K562 (cell line): ENCODE measurements around the gene CD44. TPM values are rescaled to one million over a fixed set of nuclear protein-coding genes. Genes with fewer than 3 reads are reported as not detected.
A peak's percentile ranks its signal among the peaks of the same experiment; 100 is the strongest.

Source experiments
- ATAC-seq: fragments of 200-7000 bp; cut with Tn5 transposase; 3 replicates; pipeline ENCODE4 v1.9.1; 2020; ENCODE audit warnings: moderate library complexity
- BruUV-seq: library from RNA; stranded (reverse); fragments of 400-500 nt; replicated peaks from 2 replicates; lab custom pipeline; 2021; lab: Mats Ljungman, UMichigan
- CTCF ChIA-PET: fragments of 300-600 bp; formaldehyde crosslinking; extraction: SDS; loops from one replicate; lab custom pipeline; 2021; ENCODE audit warnings: low intra/inter-chr PET ratio; lab: Yijun Ruan, JAX
- POLR2A ChIA-PET: fragments of 300-600, 350-650 bp; sonication (Branson Sonifier 250); formaldehyde crosslinking; extraction: SDS; loops from one replicate; lab custom pipeline; 2021; ENCODE audit warnings: antibody characterized with exemption, inconsistent platforms; lab: Yijun Ruan, JAX
- DNase-seq, 4 experiments: peaks; one replicate each; pipeline versions ENCODE4 v3.0.0 to v3.0.0-alpha.2; 2011 to 2018; ENCODE audit warnings: low spot score in 3 of 4, mixed read lengths in 3 of 4; ENCODE audit errors: extremely low read depth in 1 of 4
- FAIRE-seq: peaks from 2 replicates; lab custom pipeline; 2011; peaks lifted over from hg19 to GRCh38; lab: Jason Lieb, UNC
- H2AFZ ChIP-seq: 2 replicates; pipeline ENCODE4 v1.6.0; 2011; ENCODE audit warnings: low read depth, low read length, control low read depth, inconsistent platforms
- H3K27ac ChIP-seq: fragments of 200-600 bp; 3 replicates; pipeline ENCODE4 v1.8.0; 2011; ENCODE audit warnings: low read depth, mild to moderate bottlenecking, control low read depth, inconsistent platforms, low read length, moderate library complexity, mixed read lengths; ENCODE audit errors: extremely low read depth
- H3K27me3 ChIP-seq, 2 experiments: fragments of 300-600 bp in 1 of 2; 2 replicates in 1 of 2; 3 replicates in 1 of 2; pipeline versions ENCODE4 v1.6.0 to v1.8.0; 2011; ENCODE audit warnings: inconsistent platforms in 2 of 2, low read length in 2 of 2, mild to moderate bottlenecking in 1 of 2, mixed read lengths in 1 of 2, moderate library complexity in 1 of 2; ENCODE audit not compliant: control insufficient read depth in 2 of 2, insufficient read depth in 2 of 2
- H3K36me3 ChIP-seq: fragments of 300-600 bp; 3 replicates; pipeline ENCODE4 v1.8.0; 2011; ENCODE audit warnings: mild to moderate bottlenecking, low read length, inconsistent platforms; ENCODE audit not compliant: control insufficient read depth, insufficient read depth
- H3K4me1 ChIP-seq, 2 experiments: fragments of 200-600 bp in 1 of 2; replicated peaks in 1 of 2; 2 replicates in 1 of 2; 3 replicates in 1 of 2; pipeline versions ENCODE4 v1.5.1 to v1.8.0; 2011; ENCODE audit warnings: inconsistent platforms in 2 of 2, low read length in 2 of 2, mild to moderate bottlenecking in 1 of 2, mixed read lengths in 1 of 2, moderate library complexity in 1 of 2; ENCODE audit not compliant: control insufficient read depth in 2 of 2, insufficient read depth in 2 of 2
- H3K4me2 ChIP-seq: 2 replicates; pipeline ENCODE4 v1.6.1; 2011; ENCODE audit warnings: low read length, control low read depth, inconsistent platforms, mixed read lengths; ENCODE audit not compliant: insufficient read depth
- H3K4me3 ChIP-seq: fragments of 200-600 bp; sonication (generic), shearing (Covaris generic); 2 replicates; pipeline ENCODE4 v1.5.1; 2016; ENCODE audit warnings: control low read depth, inconsistent platforms
- H3K79me2 ChIP-seq: fragments of 200-600 bp; 3 replicates; pipeline ENCODE4 v1.8.0; 2011; ENCODE audit warnings: low read length, inconsistent platforms; ENCODE audit not compliant: control insufficient read depth, insufficient read depth
- H3K9ac ChIP-seq, 2 experiments: 2 replicates each; pipeline versions ENCODE4 v1.6.0 to v1.6.1; 2011; ENCODE audit warnings: low read depth in 2 of 2, low read length in 2 of 2, control low read depth in 1 of 2, inconsistent platforms in 1 of 2, mild to moderate bottlenecking in 1 of 2, mixed read lengths in 1 of 2; ENCODE audit not compliant: insufficient read depth in 1 of 2
- H3K9me1 ChIP-seq: one replicate; pipeline ENCODE4 v1.6.0; 2011; ENCODE audit warnings: inconsistent platforms, mild to moderate bottlenecking, low read length, moderate library complexity; ENCODE audit not compliant: control insufficient read depth, insufficient read depth
- H3K9me3 ChIP-seq: replicated peaks from 2 replicates; pipeline ENCODE4 v1.5.1; 2011; ENCODE audit warnings: low read depth, low read length, inconsistent platforms; ENCODE audit not compliant: control insufficient read depth, insufficient read depth
- H4K20me1 ChIP-seq: replicated peaks from 2 replicates; pipeline ENCODE4 v1.6.1; 2011; ENCODE audit warnings: low read length, inconsistent platforms, mixed read lengths; ENCODE audit not compliant: control insufficient read depth, insufficient read depth
- CAMTA2 ChIP-seq: fragments of 250-450 bp; sonication (Bioruptor Pico); conservative IDR thresholded peaks from 2 replicates; pipeline ENCODE4 v1.5.1; 2022
- E2F3 ChIP-seq: fragments of 250-450 bp; sonication (Bioruptor Pico); IDR thresholded peaks from 2 replicates; pipeline ENCODE4 v1.4.0; 2020; ENCODE audit warnings: mild to moderate bottlenecking
- HBP1 ChIP-seq: fragments of 450-650 bp; formaldehyde crosslinking; IDR thresholded peaks from 2 replicates; pipeline ENCODE4 v1.4.0; 2022; ENCODE audit warnings: missing genetic modification characterization
- HDAC1 ChIP-seq, 2 experiments: fragments of 450-650 bp; IDR thresholded peaks; 2 replicates each; pipeline ENCODE4 v1.6.1; 2016 to 2017; ENCODE audit warnings: inconsistent platforms in 1 of 2, mild to moderate bottlenecking in 1 of 2, moderate library complexity in 1 of 2
- HNRNPH1 ChIP-seq: fragments of 200-400 bp; formaldehyde crosslinking; optimal IDR thresholded peaks from 2 replicates; pipeline ENCODE3; 2017; ENCODE audit warnings: low read depth, mild to moderate bottlenecking, low read length, moderate library complexity
- NCOA1 ChIP-seq: fragments of 450-650 bp; IDR thresholded peaks from 2 replicates; pipeline ENCODE4 v1.6.1; 2016; ENCODE audit warnings: low read depth
- PHF8 ChIP-seq: fragments of 200-600 bp; sonication (generic); IDR thresholded peaks from 2 replicates; pipeline ENCODE4 v1.6.1; 2012; ENCODE audit warnings: mixed run types, mild to moderate bottlenecking, inconsistent platforms, low read length, moderate library complexity, borderline replicate concordance
- RFX1 ChIP-seq: fragments of 450-650 bp; IDR thresholded peaks from 2 replicates; pipeline ENCODE4 v1.6.1; 2016; ENCODE audit warnings: mild to moderate bottlenecking, moderate library complexity
- WGBS: fragments of 100-300 bp; shearing (Covaris generic); methylation state at CpG from one replicate; pipeline ENCODE4 v1.1.6; 2016; ENCODE audit warnings: low coverage, mixed read lengths; ENCODE audit not compliant: insufficient coverage; ENCODE audit errors: missing lambda C conversion rate; 5-methylcytosine and 5-hydroxymethylcytosine counted together
- in situ Hi-C: fragments of 300-500 bp; cut with MboI; formaldehyde crosslinking; loops from 4 replicates; pipeline ENCODE4 v1.15.0; 2018; ENCODE audit warnings: inconsistent platforms, mixed read lengths
- intact Hi-C: fragments of 100-400 bp; cut with micrococcal nuclease; formaldehyde crosslinking; loops from 2 replicates; pipeline ENCODE4 v1.14.2; 2022
- polyA plus RNA-seq, 8 experiments: library from polyadenylated mRNA; depleted of rRNA in 4 of 8; stranded (reverse) in 5 of 8; unstranded in 3 of 8; fragments of >200 nt; fragmentation: Nextera tagmentation in 2 of 8; fragmentation: Illumina TruSeq in 1 of 8; extraction: Ambion mirVana in 2 of 8; extraction: Trizol in 1 of 8; gene quantifications; 2 replicates each; pipeline versions ENCODE4 v1.2.1 to v1.2.3, GENCODE V29; 2011 to 2014; ENCODE audit warnings: inconsistent platforms in 1 of 8, missing spikeins in 1 of 8
- total RNA-seq, 7 experiments: library from RNA; depleted of rRNA in 6 of 7; stranded (reverse); fragments of >200 nt in 6 of 7; fragmentation: Illumina TruSeq in 2 of 7; extraction: Trizol in 2 of 7; gene quantifications; 2 replicates each; pipeline versions ENCODE4 v1.2.1 to v1.2.3, GENCODE V29; 2011 to 2021; ENCODE audit warnings: low replicate concordance in 1 of 7

Gene CD44
- total and polyA plus RNA-seq, 9 of the 15 experiments (the other 6 are each of a cell fraction or from before 2014, with no cell fraction given): 1.2 to 13.9 (median 3.0) TPM

GRCh38 chr11:35223371-35223796 lies 84.4 kb downstream of the CD44 start:
- BruUV-seq: no TSS peak
- Histone ChIP-seq H2AFZ (no peak overlapping the region), H3K36me3 (no peaks in the 10 kb centered on the region), H3K27me3 (peaks cover 5 to 10% of the 10 kb centered on the region in 2 experiments; a peak in 1 of 5 replicates), H3K4me3 (no peak overlapping the region), H3K4me2 (no peak overlapping the region), H3K9ac (no peak overlapping the region), H3K9me1 (no peaks in the 10 kb centered on the region), H3K27ac (no peak overlapping the region), H3K4me1 (no peaks in the 10 kb centered on the region), H3K79me2 (no peaks in the 10 kb centered on the region), H3K9me3 (no peaks in the 10 kb centered on the region), H4K20me1 (no peaks in the 10 kb centered on the region; the same call in 1 of the 2 replicates)
- TF ChIP-seq HBP1 (CRISPR knock-in tag): no peak
- no peak for TF ChIP-seq HNRNPH1
- no peak for TF ChIP-seq CAMTA2 (CRISPR knock-in tag)
- no peak for TF ChIP-seq E2F3
- TF ChIP-seq NCOA1: no peak
- no peak for TF ChIP-seq HDAC1 (IDR thresholded peaks at IDR 0.05)
- no peak for TF ChIP-seq PHF8
- TF ChIP-seq RFX1: peak; percentile 18; the same call in 1 of the 2 replicates
- intact Hi-C loops: no loop called here
- in situ Hi-C loops: no loop called here
- no peak for FAIRE-seq
- ChIA-PET CTCF (no interaction called here), POLR2A (no interaction called here)
- DNase-seq: no peak
- ATAC-seq: no peak
- 0% methylated on average over 9 of the region's 9 CpGs for WGBS
